ENCODE data around the gene INTS4. TPM values are rescaled to one million over a fixed set of nuclear protein-coding genes. Genes with fewer than 3 reads are reported as not detected.

The INTS4 gene
- total and polyA plus RNA-seq, 10 of the 15 experiments (the other 5 are each of a cell fraction or from before 2014, with no cell fraction given): 20.2 to 50.5 (median 40.0) TPM

- Histone ChIP-seq H4K20me1 (ENCODE audit: control insufficient read depth, insufficient read depth) (no peaks in the 10 kb centered on the region), H3K79me2 (ENCODE audit: control insufficient read depth, insufficient read depth, low read length) (no peaks in the 10 kb centered on the region), H3K27me3 (replicated peaks in 1 of 2; ENCODE audit: control insufficient read depth in 2 of 2, insufficient read depth in 2 of 2, low read length in 1 of 2) (no peaks in the 10 kb centered on the region), H3K9ac (ENCODE audit: control insufficient read depth, insufficient read depth, low read length) (no peak overlapping the region), H3K36me3 (ENCODE audit: control insufficient read depth in 2 of 2, insufficient read depth in 2 of 2, low read length in 1 of 2) (peaks cover 0 to 9% of the 10 kb centered on the region in 2 experiments; a peak in 2 of 4 replicates), H3K4me2 (ENCODE audit: control insufficient read depth, insufficient read depth) (no peak overlapping the region), H3K27ac (ENCODE audit: control insufficient read depth, insufficient read depth) (no peak overlapping the region), H3K9me3 (replicated peaks; ENCODE audit: control insufficient read depth, insufficient read depth, low read length) (no peaks in the 10 kb centered on the region), H3K4me1 (ENCODE audit: control insufficient read depth, insufficient read depth, low read length) (no peaks in the 10 kb centered on the region), H2AFZ (ENCODE audit: control insufficient read depth, low read depth, low read length) (no peak overlapping the region), H3K4me3 (no peak overlapping the region)
- BruUV-seq (replicated peaks): no TSS peak
- no peak for ATAC-seq
- WGBS (ENCODE audit: insufficient coverage, insufficient replicate concordance, low lambda C conversion rate, missing lambda C conversion rate): 100% methylated on average over 2 of the region's 2 CpGs
- intact Hi-C loops (cut with micrococcal nuclease; ENCODE audit: unreplicated experiment) (no loop called here), in situ Hi-C loops (cut with MboI) (no loop called here)
- RAD21 ChIA-PET (ENCODE audit: unreplicated experiment): no interaction called here
- POLR2A ChIA-PET: no interaction called here
- FAIRE-seq: no peak
- TF ChIP-seq CEBPB (IDR thresholded peaks at IDR 0.05; ENCODE audit: borderline replicate concordance in 1 of 2, low read depth in 2 of 2, low read length in 2 of 2) (no peak), BRCA1 (IDR thresholded peaks at IDR 0.05; ENCODE audit: low read depth, low read length) (no peak), IRF4 (IDR thresholded peaks at IDR 0.05; ENCODE audit: low read depth, low read length) (no peak), SUZ12 (IDR thresholded peaks at IDR 0.05; ENCODE audit: unreplicated experiment) (no peak), ZZZ3 (IDR thresholded peaks at IDR 0.05; ENCODE audit: control insufficient read depth, insufficient read length, low read depth) (no peak), ZNF207 (IDR thresholded peaks at IDR 0.05; ENCODE audit: borderline replicate concordance) (no peak), MTA3 (IDR thresholded peaks at IDR 0.05; ENCODE audit: borderline replicate concordance, low read length) (no peak), RUNX3 (IDR thresholded peaks at IDR 0.05; ENCODE audit: low read length) (no peak), CBX5 (IDR thresholded peaks at IDR 0.05; ENCODE audit: low read depth) (no peak)
- TF ChIP-seq, protein P1, sequence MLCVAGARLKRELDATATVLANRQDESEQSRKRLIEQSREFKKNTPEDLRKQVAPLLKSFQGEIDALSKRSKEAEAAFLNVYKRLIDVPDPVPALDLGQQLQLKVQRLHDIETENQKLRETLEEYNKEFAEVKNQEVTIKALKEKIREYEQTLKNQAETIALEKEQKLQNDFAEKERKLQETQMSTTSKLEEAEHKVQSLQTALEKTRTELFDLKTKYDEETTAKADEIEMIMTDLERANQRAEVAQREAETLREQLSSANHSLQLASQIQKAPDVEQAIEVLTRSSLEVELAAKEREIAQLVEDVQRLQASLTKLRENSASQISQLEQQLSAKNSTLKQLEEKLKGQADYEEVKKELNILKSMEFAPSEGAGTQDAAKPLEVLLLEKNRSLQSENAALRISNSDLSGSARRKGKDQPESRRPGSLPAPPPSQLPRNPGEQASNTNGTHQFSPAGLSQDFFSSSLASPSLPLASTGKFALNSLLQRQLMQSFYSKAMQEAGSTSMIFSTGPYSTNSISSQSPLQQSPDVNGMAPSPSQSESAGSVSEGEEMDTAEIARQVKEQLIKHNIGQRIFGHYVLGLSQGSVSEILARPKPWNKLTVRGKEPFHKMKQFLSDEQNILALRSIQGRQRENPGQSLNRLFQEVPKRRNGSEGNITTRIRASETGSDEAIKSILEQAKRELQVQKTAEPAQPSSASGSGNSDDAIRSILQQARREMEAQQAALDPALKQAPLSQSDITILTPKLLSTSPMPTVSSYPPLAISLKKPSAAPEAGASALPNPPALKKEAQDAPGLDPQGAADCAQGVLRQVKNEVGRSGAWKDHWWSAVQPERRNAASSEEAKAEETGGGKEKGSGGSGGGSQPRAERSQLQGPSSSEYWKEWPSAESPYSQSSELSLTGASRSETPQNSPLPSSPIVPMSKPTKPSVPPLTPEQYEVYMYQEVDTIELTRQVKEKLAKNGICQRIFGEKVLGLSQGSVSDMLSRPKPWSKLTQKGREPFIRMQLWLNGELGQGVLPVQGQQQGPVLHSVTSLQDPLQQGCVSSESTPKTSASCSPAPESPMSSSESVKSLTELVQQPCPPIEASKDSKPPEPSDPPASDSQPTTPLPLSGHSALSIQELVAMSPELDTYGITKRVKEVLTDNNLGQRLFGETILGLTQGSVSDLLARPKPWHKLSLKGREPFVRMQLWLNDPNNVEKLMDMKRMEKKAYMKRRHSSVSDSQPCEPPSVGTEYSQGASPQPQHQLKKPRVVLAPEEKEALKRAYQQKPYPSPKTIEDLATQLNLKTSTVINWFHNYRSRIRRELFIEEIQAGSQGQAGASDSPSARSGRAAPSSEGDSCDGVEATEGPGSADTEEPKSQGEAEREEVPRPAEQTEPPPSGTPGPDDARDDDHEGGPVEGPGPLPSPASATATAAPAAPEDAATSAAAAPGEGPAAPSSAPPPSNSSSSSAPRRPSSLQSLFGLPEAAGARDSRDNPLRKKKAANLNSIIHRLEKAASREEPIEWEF (IDR thresholded peaks at IDR 0.05; ENCODE audit: insufficient replicate concordance, low read depth, low read length): no peak
- TF ChIP-seq, protein P2, sequence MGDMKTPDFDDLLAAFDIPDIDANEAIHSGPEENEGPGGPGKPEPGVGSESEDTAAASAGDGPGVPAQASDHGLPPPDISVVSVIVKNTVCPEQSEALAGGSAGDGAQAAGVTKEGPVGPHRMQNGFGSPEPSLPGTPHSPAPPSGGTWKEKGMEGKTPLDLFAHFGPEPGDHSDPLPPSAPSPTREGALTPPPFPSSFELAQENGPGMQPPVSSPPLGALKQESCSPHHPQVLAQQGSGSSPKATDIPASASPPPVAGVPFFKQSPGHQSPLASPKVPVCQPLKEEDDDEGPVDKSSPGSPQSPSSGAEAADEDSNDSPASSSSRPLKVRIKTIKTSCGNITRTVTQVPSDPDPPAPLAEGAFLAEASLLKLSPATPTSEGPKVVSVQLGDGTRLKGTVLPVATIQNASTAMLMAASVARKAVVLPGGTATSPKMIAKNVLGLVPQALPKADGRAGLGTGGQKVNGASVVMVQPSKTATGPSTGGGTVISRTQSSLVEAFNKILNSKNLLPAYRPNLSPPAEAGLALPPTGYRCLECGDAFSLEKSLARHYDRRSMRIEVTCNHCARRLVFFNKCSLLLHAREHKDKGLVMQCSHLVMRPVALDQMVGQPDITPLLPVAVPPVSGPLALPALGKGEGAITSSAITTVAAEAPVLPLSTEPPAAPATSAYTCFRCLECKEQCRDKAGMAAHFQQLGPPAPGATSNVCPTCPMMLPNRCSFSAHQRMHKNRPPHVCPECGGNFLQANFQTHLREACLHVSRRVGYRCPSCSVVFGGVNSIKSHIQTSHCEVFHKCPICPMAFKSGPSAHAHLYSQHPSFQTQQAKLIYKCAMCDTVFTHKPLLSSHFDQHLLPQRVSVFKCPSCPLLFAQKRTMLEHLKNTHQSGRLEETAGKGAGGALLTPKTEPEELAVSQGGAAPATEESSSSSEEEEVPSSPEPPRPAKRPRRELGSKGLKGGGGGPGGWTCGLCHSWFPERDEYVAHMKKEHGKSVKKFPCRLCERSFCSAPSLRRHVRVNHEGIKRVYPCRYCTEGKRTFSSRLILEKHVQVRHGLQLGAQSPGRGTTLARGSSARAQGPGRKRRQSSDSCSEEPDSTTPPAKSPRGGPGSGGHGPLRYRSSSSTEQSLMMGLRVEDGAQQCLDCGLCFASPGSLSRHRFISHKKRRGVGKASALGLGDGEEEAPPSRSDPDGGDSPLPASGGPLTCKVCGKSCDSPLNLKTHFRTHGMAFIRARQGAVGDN (IDR thresholded peaks at IDR 0.05): no peak
- CTCF ChIA-PET: interaction anchor here (1.0 kb wide), 1 partner anchor 138 kb away, joined by 3 read pairs; no protein-coding TSS in a partner anchor
- DNase-seq (ENCODE audit: low read depth, low spot score): no peak
- SMC1A ChIA-PET (ENCODE audit: uncharacterized antibody, unreplicated experiment): no interaction called here
Observed at GRCh38 chr11:77909277-77909676, 85.2 kb downstream of the INTS4 start.

Data from GM12878 (cell line).